ENCODE results near the gene PTPN14. TPM values are rescaled to one million over a fixed set of nuclear protein-coding genes. Genes with fewer than 3 reads are reported as not detected.

PTPN14 gene
- total and polyA plus RNA-seq, 2 of the 8 experiments (the other 6 are each of a cell fraction or from before 2014, with no cell fraction given) = 14.4 to 93.6 TPM

- no peak for FAIRE-seq
- no peaks in the 10 kb centered on the region for H4K20me1 ChIP-seq (replicated peaks in 1 of 2; ENCODE audit: control insufficient read depth in 1 of 2, insufficient read depth in 2 of 2, low read length in 2 of 2)
- H3K27ac ChIP-seq (ENCODE audit: low read depth, low read length) = no peak overlapping the region
- H2BK120ac ChIP-seq (replicated peaks; ENCODE audit: low read depth, low read length) = peak overlapping the region; percentile 39
- H3K4ac ChIP-seq (replicated peaks; ENCODE audit: insufficient read length, low read depth, low read length) = no peak overlapping the region
- H4K91ac ChIP-seq (replicated peaks; ENCODE audit: insufficient read length, low read length) = no peak overlapping the region
- no peak overlapping the region; a peak in 1 of 4 replicates for H3K4me2 ChIP-seq (ENCODE audit: insufficient read depth in 1 of 2, low read depth in 2 of 2, low read length in 2 of 2)
- H3K23me2 ChIP-seq (ENCODE audit: low read depth, low read length) = no peaks in the 10 kb centered on the region
- H3K14ac ChIP-seq (ENCODE audit: insufficient read length) = no peak overlapping the region
- no peak overlapping the region for H2AFZ ChIP-seq (ENCODE audit: low read length)
- H2AK5ac ChIP-seq (ENCODE audit: low read depth, low read length) = no peak overlapping the region
- no peak overlapping the region for H4K5ac ChIP-seq (ENCODE audit: insufficient read length, low read depth, low read length)
- no peak for DNase-seq (ENCODE audit: low read depth in 1 of 2, low spot score in 2 of 2)
- WGBS, 2 experiments (ENCODE audit: extremely low coverage in 1 of 2, insufficient coverage in 1 of 2, insufficient read length in 1 of 2, insufficient replicate concordance in 2 of 2, low coverage in 1 of 2, low lambda C conversion rate in 2 of 2, missing lambda C conversion rate in 1 of 2) = 85% methylated on average over 4 of the region's 4 CpGs; no CpG with 5 or more reads in 1 of the 2 experiments
- H3K4me3 ChIP-seq (ENCODE audit: extremely low read depth in 1 of 4, insufficient read depth in 2 of 4, low read depth in 3 of 4, low read length in 4 of 4) = no peak overlapping the region
- ChIA-PET POLR2A (ENCODE audit: partially characterized antibody) (interaction anchor here (0.8 to 1.4 kb wide), 6 partner anchors 9 to 199 kb away, joined by 3 to 8 read pairs (median 3); partner anchors contain the start of genes CENPF and PTPN14), CTCF (ENCODE audit: partially characterized antibody) (interaction anchor here (0.7 to 4.5 kb wide), 10 partner anchors 12 to 184 kb away, joined by 3 to 21 read pairs (median 6); no protein-coding TSS in a partner anchor)
- H3K36me3 ChIP-seq (ENCODE audit: control insufficient read depth in 2 of 4, insufficient read depth in 4 of 4, low read length in 3 of 4) = peaks cover 0 to 10% (median 5%) of the 10 kb centered on the region in 4 experiments; a peak in 4 of 8 replicates
- H3K27me3 ChIP-seq (replicated peaks in 1 of 4; ENCODE audit: control insufficient read depth in 3 of 4, extremely low read depth in 1 of 4, insufficient read depth in 3 of 4, low read length in 3 of 4) = no peaks in the 10 kb centered on the region
- no peak overlapping the region for H3K9ac ChIP-seq (replicated peaks in 1 of 4; ENCODE audit: extremely low read depth in 1 of 4, low read depth in 3 of 4, low read length in 3 of 4)
- no peak overlapping the region for H4K8ac ChIP-seq (ENCODE audit: extremely low read depth, insufficient read depth, low read length)
- H3K4me1 ChIP-seq (replicated peaks in 1 of 4; ENCODE audit: control insufficient read depth in 3 of 4, insufficient read depth in 4 of 4, low read length in 3 of 4) = peaks cover 6 to 13% (median 10%) of the 10 kb centered on the region in 4 experiments
- no peak overlapping the region for H3K56ac ChIP-seq (replicated peaks; ENCODE audit: insufficient read length, low read depth, low read length)
- H2BK15ac ChIP-seq (ENCODE audit: low read length) = no peak overlapping the region
- no peak overlapping the region; the same call in 1 of the 2 replicates for H3K18ac ChIP-seq (ENCODE audit: extremely low read depth, low read length)
- H2BK5ac ChIP-seq (ENCODE audit: low read depth, low read length) = no peak overlapping the region; the same call in 1 of the 2 replicates
- 0 out of 4 replicates have a peak, but pooled peaks cover 0 to 2% of the 10 kb centered on the region in 2 experiments for H3K79me2 ChIP-seq (ENCODE audit: control insufficient read depth in 1 of 2, insufficient read depth in 2 of 2, low read length in 2 of 2)
- H3K23ac ChIP-seq (ENCODE audit: insufficient read length) = no peak overlapping the region
- H2BK20ac ChIP-seq (ENCODE audit: low read length) = no peak overlapping the region
- H3K79me1 ChIP-seq (ENCODE audit: low read depth, low read length) = peaks cover 2% of the 10 kb centered on the region; the same call in 1 of the 2 replicates
- no peaks in the 10 kb centered on the region for H3K9me3 ChIP-seq (ENCODE audit: insufficient read depth in 2 of 2, low read depth in 1 of 2, low read length in 1 of 2)
- no peak overlapping the region for H2BK12ac ChIP-seq (ENCODE audit: low read depth, low read length)
- TF ChIP-seq EGR1 (IDR thresholded peaks at IDR 0.05; ENCODE audit: borderline replicate concordance, low read depth, low read length) (no peak), FOSL1 (IDR thresholded peaks at IDR 0.05; ENCODE audit: insufficient read depth, low read depth, low read length) (no peak), SRF (IDR thresholded peaks at IDR 0.05; ENCODE audit: low read depth, low read length) (no peak)
These were observed 147.2 kb downstream of the PTPN14 start for GRCh38 chr1:214404154-214404553.
